ENCODE results near the gene PNPLA8. TPM values are rescaled to one million over a fixed set of nuclear protein-coding genes. Genes with fewer than 3 reads are reported as not detected.

PNPLA8 gene
- total and polyA plus RNA-seq, 2 donors (not counting 3 experiments of a cell fraction or from before 2014, with no cell fraction given), result 5.9 to 19.9 TPM

- Histone ChIP-seq H4K20me1 (replicated peaks; ENCODE audit: control insufficient read depth, extremely low read depth, insufficient read depth, low read length) (no peaks in the 10 kb centered on the region), H3K36me3 (ENCODE audit: control insufficient read depth in 2 of 2, extremely low read depth in 1 of 2, insufficient read depth in 2 of 2, low read length in 2 of 2) (peaks cover 0 to 2% of the 10 kb centered on the region in 2 experiments), H3K27me3 (ENCODE audit: control insufficient read depth in 2 of 2, insufficient read depth in 2 of 2, low read length in 2 of 2) (no peaks in the 10 kb centered on the region), H3K4me3 (replicated peaks in 1 of 3; ENCODE audit: insufficient read depth in 1 of 3, low read depth in 1 of 3, low read length in 3 of 3) (no peak overlapping the region), H2AFZ (ENCODE audit: low read depth, low read length) (no peak overlapping the region), H3K27ac (ENCODE audit: insufficient read depth, low read depth, low read length) (no peak overlapping the region), H3K9me1 (replicated peaks; ENCODE audit: control insufficient read depth, extremely low read depth, insufficient read depth, low read length) (no peaks in the 10 kb centered on the region), H3K9ac (replicated peaks; ENCODE audit: extremely low read depth, insufficient read depth, low read length) (no peak overlapping the region), H3K79me2 (ENCODE audit: control insufficient read depth, insufficient read depth, low read length) (no peaks in the 10 kb centered on the region), H3K4me2 (ENCODE audit: insufficient read depth, low read length) (no peak overlapping the region), H3K4me1 (ENCODE audit: control insufficient read depth, extremely low read depth, insufficient read depth, low read length) (peaks cover 8% of the 10 kb centered on the region), H3K9me3 (replicated peaks; ENCODE audit: control insufficient read depth, insufficient read depth, low read length) (no peaks in the 10 kb centered on the region)
- BruUV-seq (replicated peaks), result no TSS peak
- dilution Hi-C loops (cut with MboI; ENCODE audit: extremely low pct_ligation_motif_present, low sequenced_read_pairs) (no loop called here), intact Hi-C loops (cut with micrococcal nuclease) (no loop called here)
- ChIA-PET POLR2A (no interaction called here), CTCF (interaction anchor here (0.8 to 1.1 kb wide), 4 partner anchors 9 to 320 kb away, joined by 3 to 4 read pairs (median 3); no protein-coding TSS in a partner anchor)
- no peak for TF ChIP-seq GATA2 (IDR thresholded peaks at IDR 0.05; ENCODE audit: insufficient read depth, insufficient read length, low read depth, low read length)
- no peak for TF ChIP-seq MYC (IDR thresholded peaks at IDR 0.05; ENCODE audit: low read depth, low read length)
- TF ChIP-seq JUN (IDR thresholded peaks at IDR 0.05; ENCODE audit: borderline replicate concordance, insufficient read depth, insufficient read length, low read depth), result no peak
- no peak for TF ChIP-seq POLR2AphosphoS5 (IDR thresholded peaks at IDR 0.05; ENCODE audit: insufficient read depth, low read depth, low read length)
- TF ChIP-seq POLR2A (IDR thresholded peaks at IDR 0.05; ENCODE audit: low read depth, low read length), result no peak
- TF ChIP-seq, protein P1, sequence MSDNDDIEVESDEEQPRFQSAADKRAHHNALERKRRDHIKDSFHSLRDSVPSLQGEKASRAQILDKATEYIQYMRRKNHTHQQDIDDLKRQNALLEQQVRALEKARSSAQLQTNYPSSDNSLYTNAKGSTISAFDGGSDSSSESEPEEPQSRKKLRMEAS (IDR thresholded peaks at IDR 0.05; ENCODE audit: insufficient read depth, insufficient read length), result no peak
- TF ChIP-seq FOS (IDR thresholded peaks at IDR 0.05; ENCODE audit: borderline replicate concordance, insufficient read depth, low read length), result no peak
- TF ChIP-seq EZH2 (IDR thresholded peaks at IDR 0.05; ENCODE audit: borderline replicate concordance, low read depth, low read length, severe bottlenecking), result no peak
- TF ChIP-seq CTCF (IDR thresholded peaks at IDR 0.05; ENCODE audit: extremely low read depth in 1 of 2, insufficient read depth in 1 of 2, low read depth in 1 of 2, low read length in 2 of 2), result no peak
- no peak for FAIRE-seq
- DNase-seq (ENCODE audit: low read depth, low spot score), result no peak
Measured at GRCh38 chr7:108503112-108504026, 22.6 kb downstream of the PNPLA8 start.

All from endothelial cell of umbilical vein (primary cell).